T-cell (primary cell): Measurements from ENCODE around the gene KXD1. TPM values are rescaled to one million over a fixed set of nuclear protein-coding genes. Genes with fewer than 3 reads are reported as not detected.

Experiments used
- ATAC-seq, 4 experiments: fragments of 200-7000 bp in 3 of 4; fragments of 150-1000 bp in 1 of 4; cut with Tn5 transposase; replicated peaks in 1 of 4; 1 replicate in 3 of 4; 2 replicates in 1 of 4; pipeline ENCODE4 v1.10.0; 2021; ENCODE audit warnings: moderate library complexity in 3 of 4, mild to moderate bottlenecking in 2 of 4, moderate number of reproducible peaks in 1 of 4
- CTCF ChIA-PET, 2 donors: fragments of 300-600 bp; sonication (Branson Sonifier 250); formaldehyde crosslinking; loops; one replicate each; lab custom pipeline; 2022; ENCODE audit warnings: antibody characterized with exemption in 2 of 2; lab: Charles Lee
- POLR2A ChIA-PET, 2 donors: fragments of 300-600 bp; sonication (Branson Sonifier 250); formaldehyde crosslinking; loops; one replicate each; lab custom pipeline; 2022; ENCODE audit warnings: antibody characterized with exemption in 2 of 2; lab: Charles Lee
- DNase-seq, 35 experiments: peaks; one replicate each; pipeline versions ENCODE4 v3.0.0 to v3.0.0-alpha.2; 2013 to 2023
- H3K27ac ChIP-seq: one replicate; pipeline ENCODE4 v1.5.1; 2013; ENCODE audit warnings: low read length
- H3K27me3 ChIP-seq, 2 experiments: replicated peaks in 1 of 2; 1 replicate in 1 of 2; 2 replicates in 1 of 2; pipeline versions ENCODE4 v1.6.1 to v1.7.0; 2013; ENCODE audit warnings: low read length in 1 of 2, mixed read lengths in 1 of 2; ENCODE audit not compliant: control insufficient read depth in 2 of 2, insufficient read depth in 2 of 2; ENCODE audit errors: extremely low read depth in 1 of 2
- H3K36me3 ChIP-seq, 2 donors: 1 replicate in 1 of 2; 2 replicates in 1 of 2; pipeline versions ENCODE4 v1.6.1 to v1.7.0; 2013; ENCODE audit warnings: low read length in 1 of 2; ENCODE audit not compliant: control insufficient read depth in 2 of 2, insufficient read depth in 1 of 2; ENCODE audit errors: extremely low read depth in 1 of 2
- H3K4me1 ChIP-seq, 2 experiments: 1 replicate in 1 of 2; 2 replicates in 1 of 2; pipeline versions ENCODE4 v1.6.1 to v1.7.0; 2013; ENCODE audit warnings: low read length in 2 of 2, mixed read lengths in 1 of 2; ENCODE audit not compliant: insufficient read depth in 2 of 2, control insufficient read depth in 1 of 2; ENCODE audit errors: extremely low read depth in 1 of 2
- H3K4me3 ChIP-seq, 2 donors: 1 replicate in 1 of 2; 2 replicates in 1 of 2; pipeline versions ENCODE4 v1.5.1 to v1.7.0; 2013; ENCODE audit warnings: mild to moderate bottlenecking in 2 of 2, low read length in 1 of 2, moderate library complexity in 1 of 2; ENCODE audit not compliant: control insufficient read depth in 1 of 2; ENCODE audit errors: extremely low read depth in 1 of 2
- H3K9me3 ChIP-seq: 2 replicates; pipeline ENCODE4 v1.7.0; 2013
- H3K27ac Mint-ChIP-seq, 2 donors: one replicate each; pipeline ENCODE4 v1.8.0; 2020 to 2021; ENCODE audit warnings: mild to moderate bottlenecking in 2 of 2, mixed read lengths in 2 of 2
- H3K27me3 Mint-ChIP-seq, 2 donors: one replicate each; pipeline ENCODE4 v1.8.0; 2021 to 2022; ENCODE audit warnings: mixed read lengths in 2 of 2
- H3K36me3 Mint-ChIP-seq: one replicate; pipeline ENCODE4 v1.8.0; 2021; ENCODE audit warnings: mixed read lengths
- H3K4me1 Mint-ChIP-seq, 3 donors: one replicate each; pipeline ENCODE4 v1.8.0; 2020 to 2022; ENCODE audit warnings: mixed read lengths in 3 of 3, mild to moderate bottlenecking in 1 of 3
- H3K4me3 Mint-ChIP-seq, 3 donors: one replicate each; pipeline ENCODE4 v1.8.0; 2020 to 2022; ENCODE audit warnings: mild to moderate bottlenecking in 3 of 3, mixed read lengths in 3 of 3, moderate library complexity in 3 of 3
- H3K9me3 Mint-ChIP-seq, 3 donors: one replicate each; pipeline ENCODE4 v1.8.0; 2020 to 2022; ENCODE audit warnings: mixed read lengths in 3 of 3
- WGBS: methylation state at CpG from one replicate; pipeline ENCODE4 v1.1.5; 2013; ENCODE audit warnings: missing lambda C conversion rate; ENCODE audit not compliant: insufficient coverage; 5-methylcytosine and 5-hydroxymethylcytosine counted together
- total RNA-seq, 35 experiments: library from RNA in 6 of 35; stranded (reverse) in 6 of 35; fragments of 120-200 nt in 1 of 35; gene quantifications; one replicate each; pipeline versions ENCODE4 v1.2.1 to v1.2.4 and lab custom pipeline; 2013 to 2026

The KXD1 gene
- total RNA-seq, 5 donors from 2014 or later (not counting 1 experiment from before 2014, with no cell fraction given): 73.1 to 112 (median 95.8) TPM

DNA sequence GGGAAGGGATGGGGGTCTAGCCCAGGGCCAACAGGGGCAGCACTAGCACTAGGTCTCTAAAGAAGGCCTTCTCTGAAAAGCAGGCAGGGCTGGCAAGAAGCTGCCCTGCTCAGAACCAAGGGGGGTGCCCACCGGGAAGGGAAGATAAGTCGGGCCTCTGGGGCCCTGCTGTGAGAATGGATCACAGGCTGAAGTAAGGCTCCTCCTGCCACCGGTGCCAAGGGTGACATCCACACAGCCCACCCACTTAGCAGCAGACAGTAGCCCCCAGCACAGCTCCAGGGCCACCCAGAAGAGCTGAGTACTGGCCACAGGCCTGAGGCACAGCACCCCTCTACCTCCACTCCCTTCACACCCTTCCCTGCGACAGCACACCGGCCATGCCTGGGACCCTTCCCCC lies 41.7 kb upstream of the KXD1 start:
- POLR2A ChIA-PET: no interaction called here

GRCh38 chr19:18517606-18518005 lies 40.1 kb upstream of the KXD1 start:
- Mint-ChIP-seq H3K9me3 (no peaks in the 10 kb centered on the region), H3K4me3 (peak overlapping the region in 1 of 3 donors; percentile 10), H3K27ac (no peak overlapping the region), H3K36me3 (no peaks in the 10 kb centered on the region), H3K4me1 (peaks cover 52 to 64% (median 53%) of the 10 kb centered on the region in 3 donors), H3K27me3 (no peaks in the 10 kb centered on the region)
- ChIA-PET POLR2A (interaction anchor here in 1 of 2 donors (0.6 kb wide), 1 partner anchor 318 kb away, joined by 3 read pairs; no protein-coding TSS in a partner anchor), CTCF (interaction anchor here in 1 of 2 donors (0.7 kb wide), 1 partner anchor 330 kb away, joined by 3 read pairs; no protein-coding TSS in a partner anchor)
- DNase-seq (no peak), ATAC-seq (no peak)
- Histone ChIP-seq H3K9me3 (no peaks in the 10 kb centered on the region), H3K27ac (no peak overlapping the region), H3K4me1 (peaks cover 6 to 81% of the 10 kb centered on the region in 2 experiments), H3K27me3 (no peaks in the 10 kb centered on the region), H3K36me3 (peaks cover 0 to 6% of the 10 kb centered on the region in 2 donors), H3K4me3 (no peak overlapping the region)
- WGBS: no CpG with 5 or more reads among the region's 4 CpGs

More for the DNA sequence above, 41.7 kb upstream of the KXD1 start:
- peaks cover 0 to 6% of the 10 kb centered on the region in 2 donors for H3K36me3 ChIP-seq
- H3K4me3 Mint-ChIP-seq: no peak overlapping the region
- WGBS: 60% methylated on average over 3 of the region's 5 CpGs
- no peak overlapping the region for H3K4me3 ChIP-seq
- ATAC-seq: no peak
- no peaks in the 10 kb centered on the region for H3K36me3 Mint-ChIP-seq
- H3K27me3 ChIP-seq: no peaks in the 10 kb centered on the region
- DNase-seq: no peak
- no peaks in the 10 kb centered on the region for H3K9me3 Mint-ChIP-seq
- H3K27ac ChIP-seq: peak overlapping the region; percentile 51
- CTCF ChIA-PET: no interaction called here
- no peaks in the 10 kb centered on the region for H3K9me3 ChIP-seq
- H3K4me1 ChIP-seq: peaks cover 6 to 83% of the 10 kb centered on the region in 2 experiments
- H3K27me3 Mint-ChIP-seq: no peaks in the 10 kb centered on the region
- H3K4me1 Mint-ChIP-seq: peaks cover 51 to 69% (median 57%) of the 10 kb centered on the region in 3 donors
- peak overlapping the region in 1 of 2 donors; percentile 22 for H3K27ac Mint-ChIP-seq

- Mint-ChIP-seq H3K27me3 (no peaks in the 10 kb centered on the region), H3K36me3 (no peaks in the 10 kb centered on the region), H3K27ac (no peak overlapping the region), H3K9me3 (no peaks in the 10 kb centered on the region), H3K4me3 (no peak overlapping the region), H3K4me1 (peaks cover 45 to 55% (median 46%) of the 10 kb centered on the region in 3 donors)
- no peak overlapping the region for H3K27ac ChIP-seq
- H3K4me1 ChIP-seq: peaks cover 6 to 78% of the 10 kb centered on the region in 2 experiments
- H3K36me3 ChIP-seq: peaks cover 0 to 6% of the 10 kb centered on the region in 2 donors
- H3K9me3 ChIP-seq: no peaks in the 10 kb centered on the region
- no peak overlapping the region for H3K4me3 ChIP-seq
- ChIA-PET POLR2A (interaction anchor here in 1 of 2 donors (0.7 kb wide), 1 partner anchor 323 kb away, joined by 4 read pairs; no protein-coding TSS in a partner anchor), CTCF (interaction anchor here (0.5 to 3.7 kb wide), 4 partner anchors 15 to 90 kb away, joined by 3 to 23 read pairs (median 4); no protein-coding TSS in a partner anchor)
- DNase-seq: no peak
- 96% methylated on average over 9 of the region's 9 CpGs for WGBS
- no peaks in the 10 kb centered on the region for H3K27me3 ChIP-seq
- no peak for ATAC-seq
These were observed 39.0 kb upstream of the KXD1 start for GRCh38 chr19:18518639-18519038.

- ChIA-PET POLR2A (interaction anchor here (0.5 to 1.6 kb wide), 6 partner anchors 37 to 517 kb away, joined by 3 to 8 read pairs (median 3); partner anchors contain the start of gene KXD1 (in 1 of the 2)), CTCF (interaction anchor here (0.5 to 3.7 kb wide), 24 partner anchors 16 to 459 kb away, joined by 3 to 23 read pairs (median 4); partner anchors contain the start of gene UBA52 (in 1 of the 2))
- Histone ChIP-seq H3K9me3 (no peaks in the 10 kb centered on the region), H3K4me1 (peaks cover 6 to 64% of the 10 kb centered on the region in 2 experiments), H3K36me3 (peaks cover 0 to 3% of the 10 kb centered on the region in 2 donors), H3K27me3 (no peaks in the 10 kb centered on the region), H3K27ac (peak overlapping the region; percentile 89), H3K4me3 (peak overlapping the region; percentile 65 to 87)
- peaks cover 33 to 42% (median 42%) of the 10 kb centered on the region in 3 donors for H3K4me1 Mint-ChIP-seq
- peak in 33 of 35 experiments; percentile 25 to 73 (median 52) for DNase-seq
- H3K4me3 Mint-ChIP-seq: peak overlapping the region; percentile 91 to 99 (median 95)
- WGBS: 29% methylated on average over 9 of the region's 22 CpGs
- no peaks in the 10 kb centered on the region for H3K9me3 Mint-ChIP-seq
- H3K27ac Mint-ChIP-seq: peak overlapping the region; percentile 94 to 95
- ATAC-seq: no peak
- no peaks in the 10 kb centered on the region for H3K36me3 Mint-ChIP-seq
- H3K27me3 Mint-ChIP-seq: no peaks in the 10 kb centered on the region
These were observed 37.5 kb upstream of the KXD1 start for GRCh38 chr19:18519962-18520847.

DNA sequence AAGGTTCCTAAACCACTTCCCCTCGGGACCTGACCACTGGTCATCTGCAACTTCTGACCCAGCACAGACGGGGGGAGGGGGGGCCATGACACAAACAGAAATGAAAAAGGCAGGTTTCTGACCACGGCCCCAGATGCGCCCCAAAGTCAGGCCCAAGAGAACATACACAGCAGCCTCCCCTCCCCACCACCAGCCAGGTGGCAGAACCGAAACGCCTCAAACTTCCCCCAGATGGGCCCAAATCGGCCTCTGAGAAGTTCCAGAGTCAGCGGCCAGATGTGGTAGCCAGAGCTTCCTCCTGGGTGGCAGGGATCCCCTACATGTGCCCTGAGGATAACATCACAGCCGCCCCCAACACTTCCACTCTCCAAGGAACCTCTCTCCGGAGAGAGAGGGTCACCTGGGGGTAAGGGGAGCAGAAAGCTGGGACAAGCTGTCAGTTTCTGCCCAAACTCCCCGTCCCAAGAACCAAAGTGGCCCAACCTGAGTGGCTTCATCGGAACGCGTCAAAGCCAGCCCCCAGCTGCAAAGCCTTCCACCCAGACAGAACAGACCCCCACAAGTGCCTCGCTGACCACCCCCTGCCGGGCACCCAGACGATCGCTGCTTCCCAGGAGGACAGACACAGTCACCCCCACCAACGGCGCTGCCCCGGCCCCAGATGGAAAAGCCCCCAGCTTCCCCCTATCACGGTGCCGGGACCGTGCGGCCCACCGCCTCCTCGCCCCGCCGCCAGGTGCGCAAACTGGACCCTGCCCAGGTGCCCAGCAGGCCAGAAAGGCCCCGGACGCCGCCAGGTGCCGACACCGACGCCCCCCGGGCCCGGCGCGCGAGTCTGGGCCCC lies 36.6 kb upstream of the KXD1 start:
- peak in 11 of 35 experiments; percentile 10 to 47 (median 18) for DNase-seq
- WGBS: under 1% methylated on average over 37 of the region's 41 CpGs
- ChIA-PET CTCF (interaction anchor here (0.6 to 3.7 kb wide), 14 partner anchors 12 to 323 kb away, joined by 3 to 23 read pairs (median 4); partner anchors contain the start of genes KXD1 (in 1 of the 2) and UBA52 (in 1 of the 2)), POLR2A (interaction anchor here (0.5 to 1.8 kb wide), 8 partner anchors 25 to 240 kb away, joined by 3 to 21 read pairs (median 3); partner anchors contain the start of genes JUND (in 1 of the 2), KXD1 (in 1 of the 2) and UBA52 (in 1 of the 2))
- Histone ChIP-seq H3K9me3 (no peaks in the 10 kb centered on the region), H3K4me3 (peak overlapping the region; percentile 65 to 87), H3K27ac (peak overlapping the region; percentile 89), H3K4me1 (peaks cover 6 to 55% of the 10 kb centered on the region in 2 experiments), H3K27me3 (no peaks in the 10 kb centered on the region), H3K36me3 (peaks cover 0 to 3% of the 10 kb centered on the region in 2 donors)
- H3K27ac Mint-ChIP-seq: peak overlapping the region; percentile 88 to 95
- no peaks in the 10 kb centered on the region for H3K27me3 Mint-ChIP-seq
- peak overlapping the region; percentile 91 to 99 (median 95) for H3K4me3 Mint-ChIP-seq
- ATAC-seq: no peak
- no peaks in the 10 kb centered on the region for H3K9me3 Mint-ChIP-seq
- H3K4me1 Mint-ChIP-seq: peaks cover 24 to 41% (median 34%) of the 10 kb centered on the region in 3 donors
- no peaks in the 10 kb centered on the region for H3K36me3 Mint-ChIP-seq
